CD14-positive monocyte (primary cell): ENCODE measurements around the gene ARL3. TPM values are rescaled to one million over a fixed set of nuclear protein-coding genes. Genes with fewer than 3 reads are reported as not detected.

Experiments used
- DNase-seq, 3 donors: peaks; one replicate each; pipeline ENCODE4 v3.0.0-alpha.2; 2011 to 2022
- H2AFZ ChIP-seq: 2 replicates; pipeline ENCODE4 v1.6.0; 2012; ENCODE audit warnings: mild to moderate bottlenecking, low read depth, low read length, inconsistent platforms; ENCODE audit not compliant: insufficient read depth, poor library complexity, severe bottlenecking
- H3K27ac ChIP-seq, 2 donors: 1 replicate in 1 of 2; 2 replicates in 1 of 2; pipeline ENCODE4 v1.5.1; 2012 to 2013; ENCODE audit warnings: low read length in 2 of 2, control low read depth in 1 of 2, inconsistent platforms in 1 of 2, low read depth in 1 of 2, mild to moderate bottlenecking in 1 of 2
- H3K27me3 ChIP-seq, 2 donors: one replicate each; pipeline versions ENCODE4 v1.6.0 to v1.6.1; 2011 to 2013; ENCODE audit warnings: low read length in 2 of 2; ENCODE audit not compliant: control insufficient read depth in 2 of 2, insufficient read depth in 2 of 2
- H3K36me3 ChIP-seq, 2 donors: replicated peaks in 1 of 2; 1 replicate in 1 of 2; 2 replicates in 1 of 2; pipeline versions ENCODE4 v1.5.1 to v1.6.1; 2012 to 2013; ENCODE audit warnings: low read length in 2 of 2, control low read depth in 1 of 2, inconsistent platforms in 1 of 2, mild to moderate bottlenecking in 1 of 2; ENCODE audit not compliant: insufficient read depth in 2 of 2, control insufficient read depth in 1 of 2
- H3K4me1 ChIP-seq, 2 donors: 1 replicate in 1 of 2; 2 replicates in 1 of 2; pipeline versions ENCODE4 v1.5.1 to v1.6.1; 2012 to 2013; ENCODE audit warnings: low read length in 2 of 2, control low read depth in 1 of 2, inconsistent platforms in 1 of 2, mild to moderate bottlenecking in 1 of 2, moderate library complexity in 1 of 2; ENCODE audit not compliant: insufficient read depth in 2 of 2, control insufficient read depth in 1 of 2
- H3K4me2 ChIP-seq: replicated peaks from 2 replicates; pipeline ENCODE3; 2012; ENCODE audit warnings: low read length, moderate library complexity, mild to moderate bottlenecking; ENCODE audit not compliant: poor library complexity, severe bottlenecking; ENCODE audit errors: extremely low read depth
- H3K4me3 ChIP-seq, 3 experiments: fragments of 200-600 bp in 1 of 3; sonication (generic) in 1 of 3; replicated peaks in 1 of 3; 1 replicate in 2 of 3; 2 replicates in 1 of 3; pipeline ENCODE4 v1.5.1; 2011 to 2013; ENCODE audit warnings: low read length in 3 of 3, mild to moderate bottlenecking in 3 of 3, control low read depth in 2 of 3, low read depth in 2 of 3, inconsistent platforms in 1 of 3, moderate library complexity in 1 of 3
- H3K79me2 ChIP-seq: 2 replicates; pipeline ENCODE4 v1.6.0; 2012; ENCODE audit warnings: mild to moderate bottlenecking, control low read depth, inconsistent platforms, low read length, moderate library complexity; ENCODE audit not compliant: insufficient read depth
- H3K9ac ChIP-seq: 2 replicates; pipeline ENCODE4 v1.6.0; 2017; ENCODE audit warnings: low read length, mild to moderate bottlenecking; ENCODE audit not compliant: insufficient read depth, poor library complexity, severe bottlenecking
- H3K9me3 ChIP-seq, 2 donors: replicated peaks in 1 of 2; 1 replicate in 1 of 2; 2 replicates in 1 of 2; pipeline versions ENCODE4 v1.5.1 to v1.6.1; 2012 to 2013; ENCODE audit warnings: low read length in 2 of 2, control low read depth in 1 of 2; ENCODE audit not compliant: control insufficient read depth in 1 of 2, insufficient read depth in 1 of 2
- H4K20me1 ChIP-seq: 2 replicates; pipeline ENCODE4 v1.6.0; 2012; ENCODE audit warnings: mild to moderate bottlenecking, low read length, control low read depth, moderate library complexity; ENCODE audit not compliant: insufficient read depth
- H3K27ac Mint-ChIP-seq, 7 donors: one replicate each; pipeline ENCODE4 v1.8.0; 2020; ENCODE audit warnings: mild to moderate bottlenecking in 7 of 7, mixed read lengths in 7 of 7, moderate library complexity in 6 of 7, inconsistent platforms in 2 of 7
- H3K27me3 Mint-ChIP-seq, 3 donors: one replicate each; pipeline ENCODE4 v1.8.0; 2021 to 2022; ENCODE audit warnings: low read depth in 3 of 3, mild to moderate bottlenecking in 3 of 3, mixed read lengths in 3 of 3, moderate library complexity in 3 of 3, inconsistent platforms in 1 of 3
- H3K36me3 Mint-ChIP-seq, 2 donors: one replicate each; pipeline ENCODE4 v1.8.0; 2020; ENCODE audit warnings: mixed read lengths in 2 of 2, inconsistent platforms in 1 of 2, mild to moderate bottlenecking in 1 of 2
- H3K4me1 Mint-ChIP-seq: one replicate; pipeline ENCODE4 v1.8.0; 2020; ENCODE audit warnings: mild to moderate bottlenecking, mixed read lengths
- H3K4me3 Mint-ChIP-seq, 2 donors: one replicate each; pipeline ENCODE4 v1.8.0; 2020; ENCODE audit warnings: mild to moderate bottlenecking in 2 of 2, mixed read lengths in 2 of 2, moderate library complexity in 1 of 2
- H3K9me3 Mint-ChIP-seq, 7 donors: one replicate each; pipeline ENCODE4 v1.8.0; 2020 to 2022; ENCODE audit warnings: mixed read lengths in 7 of 7, mild to moderate bottlenecking in 6 of 7, moderate library complexity in 6 of 7, inconsistent platforms in 2 of 7
- CTCF ChIP-seq: fragments of 200-600 bp; IDR thresholded peaks from one replicate; pipeline ENCODE4 v1.8.0; 2022; ENCODE audit warnings: antibody characterized with exemption, mild to moderate bottlenecking
- WGBS: methylation state at CpG from one replicate; pipeline ENCODE4 v1.1.5; 2013; ENCODE audit warnings: missing lambda C conversion rate; ENCODE audit not compliant: insufficient coverage; 5-methylcytosine and 5-hydroxymethylcytosine counted together
- intact Hi-C, 2 donors: fragments of 100-400 bp; cut with micrococcal nuclease; formaldehyde crosslinking; loops; one replicate each; pipeline versions ENCODE4 v1.15.0 to v1.15.1; 2023
- polyA plus RNA-seq, 3 donors: library from polyadenylated mRNA; depleted of rRNA in 1 of 3; unstranded in 2 of 3; stranded (reverse) in 1 of 3; fragments of 300-500 nt in 2 of 3; fragments of >200 nt in 1 of 3; fragmentation: Illumina TruSeq in 2 of 3; gene quantifications; 1 replicate in 2 of 3; 2 replicates in 1 of 3; pipeline ENCODE4 v1.2.3, GENCODE V29; 2012 to 2021

Gene ARL3
- polyA plus RNA-seq, 3 donors, result 2.8 to 6.3 (median 6.0) TPM

GRCh38 chr10:102660888-102661657, 53.1 kb downstream of the ARL3 start:
- Mint-ChIP-seq H3K36me3 (peaks cover 25 to 38% of the 10 kb centered on the region in 2 donors), H3K4me1 (peaks cover 41% of the 10 kb centered on the region), H3K27me3 (peaks cover 0 to 4% (median 2%) of the 10 kb centered on the region in 3 donors), H3K4me3 (peak overlapping the region in 1 of 2 donors; percentile 41), H3K27ac (peak overlapping the region in 4 of 7 donors; percentile 11 to 79 (median 48)), H3K9me3 (no peaks in the 10 kb centered on the region)
- Histone ChIP-seq H3K27me3 (no peaks in the 10 kb centered on the region), H2AFZ (no peak overlapping the region), H3K79me2 (peaks cover 12% of the 10 kb centered on the region), H3K36me3 (peaks cover 27 to 33% of the 10 kb centered on the region in 2 donors), H3K4me1 (peaks cover 31 to 48% of the 10 kb centered on the region in 2 donors), H3K9ac (peak overlapping the region; percentile 29), H3K4me2 (peak overlapping the region; percentile 44), H3K27ac (peak overlapping the region in 1 of 2 donors; percentile 31), H4K20me1 (peaks cover 55% of the 10 kb centered on the region), H3K4me3 (peak overlapping the region in 1 of 3 experiments; percentile 14), H3K9me3 (no peaks in the 10 kb centered on the region)
- no peak for TF ChIP-seq CTCF
- intact Hi-C loops, result no loop called here
- 3% methylated on average over 4 of the region's 22 CpGs for WGBS
- no peak for DNase-seq

- Histone ChIP-seq H3K4me1 (peaks cover 31 to 54% of the 10 kb centered on the region in 2 donors), H3K9me3 (no peaks in the 10 kb centered on the region), H2AFZ (no peak overlapping the region), H3K4me2 (no peak overlapping the region), H3K4me3 (no peak overlapping the region), H3K27ac (peak overlapping the region; percentile 14 to 31), H3K27me3 (no peaks in the 10 kb centered on the region), H3K36me3 (peaks cover 48 to 55% of the 10 kb centered on the region in 2 donors), H4K20me1 (peaks cover 78% of the 10 kb centered on the region), H3K79me2 (peaks cover 34% of the 10 kb centered on the region), H3K9ac (no peak overlapping the region)
- Mint-ChIP-seq H3K4me3 (no peak overlapping the region), H3K27me3 (peaks cover 0 to 2% (median 0%) of the 10 kb centered on the region in 3 donors), H3K4me1 (peaks cover 48% of the 10 kb centered on the region), H3K27ac (no peak overlapping the region), H3K36me3 (peaks cover 44 to 61% of the 10 kb centered on the region in 2 donors), H3K9me3 (no peaks in the 10 kb centered on the region)
- no peak for DNase-seq
- WGBS, result 100% methylated on average over 3 of the region's 5 CpGs
- TF ChIP-seq CTCF, result no peak
- intact Hi-C loops, result no loop called here
Observed at GRCh38 chr10:102658802-102659201, 55.4 kb downstream of the ARL3 start.
